Neutrophil (primary cell): ENCODE data around the gene LRRN4.

ENCODE experiments used
- H3K27ac ChIP-seq: fragments of 200-600 bp; sonication (generic); 2 replicates; pipeline ENCODE4 v1.5.1; 2016; ENCODE audit warnings: mild to moderate bottlenecking, moderate library complexity
- H3K27me3 ChIP-seq: fragments of 200-600 bp; sonication (generic); 2 replicates; pipeline ENCODE4 v1.6.0; 2016; ENCODE audit warnings: mild to moderate bottlenecking
- H3K36me3 ChIP-seq: fragments of 200-600 bp; sonication (generic); 2 replicates; pipeline ENCODE4 v1.5.1; 2017
- H3K4me1 ChIP-seq, 2 experiments: fragments of 200-600 bp in 1 of 2; sonication (generic) in 1 of 2; 1 replicate in 1 of 2; 2 replicates in 1 of 2; pipeline versions ENCODE4 v1.5.1 to v1.6.1; 2013 to 2016; ENCODE audit warnings: low read depth in 1 of 2, low read length in 1 of 2, mild to moderate bottlenecking in 1 of 2, moderate library complexity in 1 of 2; ENCODE audit not compliant: control insufficient read depth in 1 of 2, insufficient read depth in 1 of 2
- H3K4me3 ChIP-seq, 2 experiments: fragments of 200-600 bp in 1 of 2; sonication (generic) in 1 of 2; 1 replicate in 1 of 2; 2 replicates in 1 of 2; pipeline ENCODE4 v1.5.1; 2013 to 2016; ENCODE audit warnings: low read depth in 1 of 2, low read length in 1 of 2, mild to moderate bottlenecking in 1 of 2, moderate library complexity in 1 of 2
- H3K9me3 ChIP-seq: fragments of 200-600 bp; sonication (generic); 2 replicates; pipeline ENCODE4 v1.5.1; 2016
- TF ChIP-seq, protein P1 (sequence below): fragments of 200-600 bp; sonication (generic); IDR thresholded peaks from 2 replicates; pipeline ENCODE4 v1.5.1; 2016; ENCODE audit warnings: antibody characterized with exemption

LRRN4 gene

DNA sequence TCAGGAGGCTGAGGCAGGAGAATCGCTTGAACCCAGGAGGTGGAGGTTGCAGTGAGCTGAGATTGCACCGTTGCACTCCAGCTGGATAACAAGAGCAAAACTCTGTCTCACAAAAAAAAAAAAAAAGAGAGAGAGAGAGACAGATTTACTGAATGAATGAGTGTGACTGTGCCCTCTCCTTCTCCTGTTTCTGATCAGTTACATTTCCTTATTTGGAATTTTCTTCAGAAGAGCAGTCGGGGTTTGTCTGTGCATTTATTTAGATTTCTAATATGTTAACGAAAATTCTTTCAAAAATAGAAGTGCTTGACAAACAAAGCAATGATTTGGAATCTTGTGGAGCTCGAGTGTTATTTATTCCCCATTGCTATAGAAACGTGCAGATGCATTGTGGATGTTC, 6.4 kb upstream of the LRRN4 start:
- Histone ChIP-seq H3K4me3 (no peak overlapping the region), H3K36me3 (no peaks in the 10 kb centered on the region), H3K9me3 (no peaks in the 10 kb centered on the region), H3K4me1 (no peaks in the 10 kb centered on the region), H3K27ac (no peak overlapping the region), H3K27me3 (peaks cover 49% of the 10 kb centered on the region)
- TF ChIP-seq, protein P1, sequence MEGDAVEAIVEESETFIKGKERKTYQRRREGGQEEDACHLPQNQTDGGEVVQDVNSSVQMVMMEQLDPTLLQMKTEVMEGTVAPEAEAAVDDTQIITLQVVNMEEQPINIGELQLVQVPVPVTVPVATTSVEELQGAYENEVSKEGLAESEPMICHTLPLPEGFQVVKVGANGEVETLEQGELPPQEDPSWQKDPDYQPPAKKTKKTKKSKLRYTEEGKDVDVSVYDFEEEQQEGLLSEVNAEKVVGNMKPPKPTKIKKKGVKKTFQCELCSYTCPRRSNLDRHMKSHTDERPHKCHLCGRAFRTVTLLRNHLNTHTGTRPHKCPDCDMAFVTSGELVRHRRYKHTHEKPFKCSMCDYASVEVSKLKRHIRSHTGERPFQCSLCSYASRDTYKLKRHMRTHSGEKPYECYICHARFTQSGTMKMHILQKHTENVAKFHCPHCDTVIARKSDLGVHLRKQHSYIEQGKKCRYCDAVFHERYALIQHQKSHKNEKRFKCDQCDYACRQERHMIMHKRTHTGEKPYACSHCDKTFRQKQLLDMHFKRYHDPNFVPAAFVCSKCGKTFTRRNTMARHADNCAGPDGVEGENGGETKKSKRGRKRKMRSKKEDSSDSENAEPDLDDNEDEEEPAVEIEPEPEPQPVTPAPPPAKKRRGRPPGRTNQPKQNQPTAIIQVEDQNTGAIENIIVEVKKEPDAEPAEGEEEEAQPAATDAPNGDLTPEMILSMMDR = no peak

DNA sequence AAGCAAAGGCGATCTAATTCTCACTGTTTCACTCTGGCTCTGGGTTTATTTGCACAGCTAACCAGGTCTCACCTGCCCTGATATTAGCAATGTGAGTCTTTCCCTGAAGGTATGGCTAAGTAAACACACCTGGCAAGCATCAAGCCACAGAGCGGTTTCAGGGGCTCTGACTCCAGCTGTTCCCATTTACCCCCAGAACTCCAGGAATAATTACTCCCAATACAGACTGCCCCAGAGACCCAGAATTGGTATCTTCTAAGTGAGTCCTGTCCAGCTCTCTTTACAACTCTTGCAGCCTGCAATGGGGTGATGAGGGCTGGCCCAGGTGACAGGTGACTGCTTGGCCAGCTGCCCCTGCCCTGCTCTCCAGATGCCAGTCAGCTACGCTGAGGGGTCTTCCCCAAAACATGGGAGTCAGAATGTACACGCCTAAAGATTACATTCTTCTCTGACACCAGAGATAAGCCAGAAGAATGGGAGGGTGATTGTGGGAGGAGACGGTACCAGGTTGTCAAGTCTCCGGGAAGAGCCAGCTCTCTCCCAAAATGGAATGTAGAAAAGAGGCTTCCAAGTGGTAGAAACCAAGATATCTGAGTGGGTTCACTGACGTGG, 4.9 kb upstream of the LRRN4 start:
- peaks cover 63% of the 10 kb centered on the region for H3K27me3 ChIP-seq
- no peak overlapping the region for H3K4me3 ChIP-seq
- H3K9me3 ChIP-seq = no peaks in the 10 kb centered on the region
- no peaks in the 10 kb centered on the region for H3K36me3 ChIP-seq
- TF ChIP-seq, protein P1 = no peak
- H3K4me1 ChIP-seq = no peaks in the 10 kb centered on the region
- H3K27ac ChIP-seq = no peak overlapping the region

DNA sequence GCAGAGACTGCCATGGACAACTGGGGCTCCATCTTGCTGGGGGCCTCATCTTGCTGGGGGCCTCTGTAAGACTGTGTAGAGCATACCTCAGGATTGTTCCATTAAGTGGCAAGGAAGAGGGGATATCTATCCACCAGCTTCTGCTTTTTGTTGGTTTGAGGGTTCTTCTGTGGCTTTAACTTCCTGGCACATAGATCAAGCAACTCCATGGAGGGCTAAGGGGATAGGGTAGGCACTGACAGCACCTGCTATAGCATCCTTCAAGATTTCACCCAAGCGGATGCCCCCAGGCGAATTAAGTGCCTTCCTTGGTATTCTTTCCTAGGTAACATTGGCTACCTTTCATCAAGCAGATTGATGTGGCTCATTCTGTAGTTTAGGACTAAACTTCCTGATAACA, 3.8 kb upstream of the LRRN4 start:
- TF ChIP-seq, protein P1 = no peak
- Histone ChIP-seq H3K9me3 (no peaks in the 10 kb centered on the region), H3K27me3 (peaks cover 74% of the 10 kb centered on the region), H3K27ac (no peak overlapping the region), H3K4me1 (peaks cover under 1% of the 10 kb centered on the region in 2 experiments), H3K36me3 (no peaks in the 10 kb centered on the region), H3K4me3 (no peak overlapping the region)

DNA sequence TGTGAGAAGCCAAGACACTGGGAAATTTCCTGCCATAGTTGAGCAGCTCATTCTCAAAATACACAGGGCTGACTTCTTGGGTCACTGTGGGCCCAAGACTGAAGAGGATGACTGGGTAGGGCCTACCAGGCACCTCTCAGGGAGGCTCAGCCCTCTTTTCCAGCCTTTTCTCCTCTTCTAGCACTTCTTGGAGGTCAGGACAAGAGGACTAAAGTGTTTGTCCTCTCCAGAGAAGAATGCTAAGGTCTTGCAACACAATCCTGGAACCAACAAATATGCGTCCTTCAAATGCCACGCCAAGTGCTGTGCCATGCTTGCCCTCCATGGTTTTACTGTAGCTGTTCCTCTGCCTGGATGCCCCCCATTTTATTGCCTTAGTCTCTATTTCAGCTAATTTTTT, 3.3 kb upstream of the LRRN4 start:
- H3K27me3 ChIP-seq = peaks cover 79% of the 10 kb centered on the region
- no peaks in the 10 kb centered on the region for H3K9me3 ChIP-seq
- H3K36me3 ChIP-seq = no peaks in the 10 kb centered on the region
- no peak overlapping the region for H3K27ac ChIP-seq
- H3K4me3 ChIP-seq = no peak overlapping the region
- TF ChIP-seq, protein P1 = no peak
- peaks cover 6% of the 10 kb centered on the region in 2 experiments for H3K4me1 ChIP-seq

DNA sequence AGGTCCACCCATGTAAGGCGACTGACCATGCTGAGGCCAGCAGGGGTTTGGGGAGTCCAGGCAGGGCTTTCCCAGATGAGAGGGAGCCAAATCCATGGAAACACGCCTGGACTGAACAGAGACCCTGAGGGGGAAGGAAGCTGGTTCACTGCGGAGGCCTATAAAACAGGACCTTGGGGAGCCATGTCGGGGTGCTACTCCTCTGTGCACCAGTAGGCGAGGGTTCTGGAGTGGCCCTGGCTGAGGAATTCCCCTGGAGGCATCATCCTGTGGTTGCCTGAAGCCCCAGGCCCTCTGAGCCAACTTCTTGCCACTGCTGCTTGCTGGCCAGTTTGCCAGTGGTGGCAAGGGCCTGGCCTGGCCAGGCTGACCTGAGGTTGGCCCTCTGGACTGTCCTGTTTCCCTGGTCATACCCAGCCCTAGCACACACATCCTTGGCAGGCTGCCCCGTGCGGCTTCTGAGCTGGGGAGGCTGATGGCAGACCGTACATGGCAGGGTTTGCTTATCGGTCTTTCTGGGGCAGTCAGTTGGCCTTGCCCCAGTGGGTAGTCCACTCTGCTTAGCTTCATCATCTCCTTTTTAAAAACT, 2.2 kb upstream of the LRRN4 start:
- H3K4me1 ChIP-seq = peaks cover 10 to 12% of the 10 kb centered on the region in 2 experiments
- H3K27ac ChIP-seq = no peak overlapping the region
- H3K36me3 ChIP-seq = no peaks in the 10 kb centered on the region
- H3K27me3 ChIP-seq = peaks cover 90% of the 10 kb centered on the region
- TF ChIP-seq, protein P1 = no peak
- H3K9me3 ChIP-seq = no peaks in the 10 kb centered on the region
- no peak overlapping the region for H3K4me3 ChIP-seq
